Activated T-cell treated with anti-CD3 and anti-CD28 coated beads, Interleukin-2, amount 50 U/mL, for 48 hours (primary cell): ENCODE results near the gene VWA5B1.
A peak's percentile ranks its signal among the peaks of the same experiment; 100 is the strongest.

Experiments used
- DNase-seq, 2 experiments: peaks; one replicate each; pipeline ENCODE4 v3.0.0-alpha.2; 2020

VWA5B1 gene

GRCh38 chr1:20349971-20350370 lies 59.3 kb downstream of the VWA5B1 start:
- DNase-seq, result no peak

- DNase-seq, result no peak
Observed at GRCh38 chr1:20350421-20350820, 59.7 kb downstream of the VWA5B1 start.

GRCh38 chr1:20351911-20352701 lies 61.4 kb downstream of the VWA5B1 start:
- DNase-seq, result no peak

GRCh38 chr1:20353836-20354235 lies 63.2 kb downstream of the VWA5B1 start:
- no peak for DNase-seq

- DNase-seq, result no peak
Observed at GRCh38 chr1:20354610-20355009, 63.9 kb downstream of the VWA5B1 start.

GRCh38 chr1:20355101-20355827 lies 64.6 kb downstream of the VWA5B1 start:
- no peak for DNase-seq

- peak in 1 of 2 experiments; percentile 35 for DNase-seq
Observed at GRCh38 chr1:20355828-20356735, 65.4 kb downstream of the VWA5B1 start.

- no peak for DNase-seq
Observed at GRCh38 chr1:20356850-20357459, 66.3 kb downstream of the VWA5B1 start.

- no peak for DNase-seq
Observed at GRCh38 chr1:20357796-20358195, 67.1 kb downstream of the VWA5B1 start.

- no peak for DNase-seq
Observed at GRCh38 chr1:20358761-20359263, 68.1 kb downstream of the VWA5B1 start.

GRCh38 chr1:20359451-20360330 lies 69.0 kb downstream of the VWA5B1 start:
- peak; percentile 76 to 79 for DNase-seq

- no peak for DNase-seq
Observed at GRCh38 chr1:20361401-20361800, 70.7 kb downstream of the VWA5B1 start.

GRCh38 chr1:20361805-20362381 lies 71.2 kb downstream of the VWA5B1 start:
- peak; percentile 67 to 70 for DNase-seq

GRCh38 chr1:20362856-20363255 lies 72.2 kb downstream of the VWA5B1 start:
- DNase-seq, result no peak

- no peak for DNase-seq
Observed at GRCh38 chr1:20365421-20366055, 74.9 kb downstream of the VWA5B1 start.

GRCh38 chr1:20366056-20366462 lies 75.4 kb downstream of the VWA5B1 start:
- DNase-seq, result no peak

GRCh38 chr1:20366463-20367115 lies 75.9 kb downstream of the VWA5B1 start:
- DNase-seq, result no peak

GRCh38 chr1:20367116-20367585 lies 76.5 kb downstream of the VWA5B1 start:
- peak in 1 of 2 experiments; percentile 41 for DNase-seq

- DNase-seq, result no peak
Observed at GRCh38 chr1:20367626-20368025, 77.0 kb downstream of the VWA5B1 start.
